Sigmoid colon (tissue), 7 donors: Measurements from ENCODE around the gene CDH23. TPM values are rescaled to one million over a fixed set of nuclear protein-coding genes. Genes with fewer than 3 reads are reported as not detected.
A peak's percentile ranks its signal among the peaks of the same experiment; 100 is the strongest.

Source experiments
- DNase-seq: peaks from one replicate; pipeline ENCODE4 v3.0.0-alpha.2; 2019
- H3K27ac ChIP-seq, 4 donors: fragments of 200-600 bp; sonication (generic); one replicate each; pipeline ENCODE4 v1.5.1; 2016 to 2019; ENCODE audit warnings: mild to moderate bottlenecking in 1 of 4
- H3K27me3 ChIP-seq, 3 donors: fragments of 200-600 bp; sonication (generic); one replicate each; pipeline ENCODE4 v1.5.1; 2019; ENCODE audit warnings: mild to moderate bottlenecking in 1 of 3
- H3K36me3 ChIP-seq, 4 donors: fragments of 200-600 bp; sonication (generic); one replicate each; pipeline ENCODE4 v1.5.1; 2016 to 2019
- H3K4me1 ChIP-seq, 4 donors: fragments of 200-600 bp; sonication (generic); one replicate each; pipeline ENCODE4 v1.5.1; 2017 to 2019
- H3K4me3 ChIP-seq, 4 donors: fragments of 200-600 bp; sonication (generic); one replicate each; pipeline ENCODE4 v1.5.1; 2017 to 2019; ENCODE audit warnings: mild to moderate bottlenecking in 2 of 4, moderate library complexity in 1 of 4
- H3K9me3 ChIP-seq, 4 donors: fragments of 200-600 bp in 3 of 4; sonication (generic) in 3 of 4; one replicate each; pipeline versions ENCODE4 v1.5.1 to v1.6.1; 2013 to 2019
- EP300 ChIP-seq, 4 donors: sonication (generic); formaldehyde crosslinking; IDR thresholded peaks; one replicate each; pipeline ENCODE4 v1.6.1; 2017; ENCODE audit warnings: antibody characterized with exemption in 4 of 4
- POLR2A ChIP-seq, 2 donors: fragments of 450-650 bp; IDR thresholded peaks; one replicate each; pipeline ENCODE4 v1.6.1; 2016; ENCODE audit warnings: antibody characterized with exemption in 2 of 2, mild to moderate bottlenecking in 2 of 2, moderate library complexity in 2 of 2
- POLR2AphosphoS5 ChIP-seq, 4 donors: sonication (generic); formaldehyde crosslinking; IDR thresholded peaks; one replicate each; pipeline ENCODE4 v1.6.1; 2017; ENCODE audit warnings: antibody characterized with exemption in 4 of 4
- WGBS, 2 donors: extraction: QIAGEN DNeasy Blood & Tissue Kit; methylation state at CpG; one replicate each; pipeline ENCODE4 v1.1.7; 2013; 5-methylcytosine and 5-hydroxymethylcytosine counted together
- intact Hi-C: fragments of 100-400 bp; cut with DNase I; formaldehyde crosslinking; loops from one replicate; pipeline ENCODE4 v1.15.1; 2023
- polyA plus RNA-seq, 3 donors: library from polyadenylated mRNA; stranded (reverse); fragments of 200-250 nt; gene quantifications; one replicate each; pipeline ENCODE4 v1.2.3, GENCODE V29; 2013
- total RNA-seq, 4 donors: library from RNA; depleted of rRNA; stranded (reverse); fragments of >200 nt; gene quantifications; one replicate each; pipeline ENCODE4 v1.1.0, GENCODE V29; 2016
- TF ChIP-seq, protein P1 (sequence below), 4 experiments: fragments of 450-650 bp in 3 of 4; fragments of 200-600 bp in 1 of 4; IDR thresholded peaks; one replicate each; pipeline ENCODE4 v1.5.1; 2016 to 2019; ENCODE audit warnings: antibody characterized with exemption in 4 of 4, mild to moderate bottlenecking in 3 of 4, moderate library complexity in 2 of 4
- donor health status: healthy with polysubstance abuse.
- donor health status: Bipolar disorder and iron deficiency.
- donor health status: healthy.

Gene CDH23
- total and polyA plus RNA-seq, 7 donors, result 1.5 to 7.2 (median 3.0) TPM

DNA sequence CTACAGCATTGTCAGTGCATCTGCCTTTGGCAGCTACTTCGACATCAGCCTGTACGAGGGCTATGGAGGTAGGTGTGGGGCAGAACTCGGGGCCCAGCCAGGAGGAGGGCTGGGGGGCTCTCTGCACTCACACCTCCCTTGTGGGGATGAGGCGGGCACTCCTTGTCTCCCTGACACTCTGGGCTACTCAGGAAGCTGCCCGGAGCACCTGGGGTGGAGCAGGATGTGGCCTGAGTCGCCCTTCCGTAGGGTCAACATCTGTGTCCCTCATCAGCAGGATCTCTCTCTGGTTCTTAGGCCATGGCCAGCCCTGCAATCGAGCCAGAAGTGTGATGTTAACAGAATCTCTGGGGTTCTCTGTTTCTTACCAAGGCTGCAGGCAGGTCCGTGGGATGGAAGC lies 282.7 kb downstream of the CDH23 start:
- H3K4me1 ChIP-seq, result no peaks in the 10 kb centered on the region
- TF ChIP-seq POLR2A (IDR thresholded peaks at IDR 0.05) (no peak), POLR2AphosphoS5 (IDR thresholded peaks at IDR 0.05) (no peak), EP300 (IDR thresholded peaks at IDR 0.05) (no peak)
- TF ChIP-seq, protein P1, sequence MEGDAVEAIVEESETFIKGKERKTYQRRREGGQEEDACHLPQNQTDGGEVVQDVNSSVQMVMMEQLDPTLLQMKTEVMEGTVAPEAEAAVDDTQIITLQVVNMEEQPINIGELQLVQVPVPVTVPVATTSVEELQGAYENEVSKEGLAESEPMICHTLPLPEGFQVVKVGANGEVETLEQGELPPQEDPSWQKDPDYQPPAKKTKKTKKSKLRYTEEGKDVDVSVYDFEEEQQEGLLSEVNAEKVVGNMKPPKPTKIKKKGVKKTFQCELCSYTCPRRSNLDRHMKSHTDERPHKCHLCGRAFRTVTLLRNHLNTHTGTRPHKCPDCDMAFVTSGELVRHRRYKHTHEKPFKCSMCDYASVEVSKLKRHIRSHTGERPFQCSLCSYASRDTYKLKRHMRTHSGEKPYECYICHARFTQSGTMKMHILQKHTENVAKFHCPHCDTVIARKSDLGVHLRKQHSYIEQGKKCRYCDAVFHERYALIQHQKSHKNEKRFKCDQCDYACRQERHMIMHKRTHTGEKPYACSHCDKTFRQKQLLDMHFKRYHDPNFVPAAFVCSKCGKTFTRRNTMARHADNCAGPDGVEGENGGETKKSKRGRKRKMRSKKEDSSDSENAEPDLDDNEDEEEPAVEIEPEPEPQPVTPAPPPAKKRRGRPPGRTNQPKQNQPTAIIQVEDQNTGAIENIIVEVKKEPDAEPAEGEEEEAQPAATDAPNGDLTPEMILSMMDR (IDR thresholded peaks at IDR 0.05), result no peak
- no peak for DNase-seq
- WGBS, 2 donors, result 86 to 87% methylated on average over 9 of the region's 9 CpGs
- H3K27me3 ChIP-seq, result no peaks in the 10 kb centered on the region
- H3K36me3 ChIP-seq, result no peaks in the 10 kb centered on the region
- no peak overlapping the region for H3K4me3 ChIP-seq
- intact Hi-C loops, result no loop called here
- H3K9me3 ChIP-seq, result no peaks in the 10 kb centered on the region
- no peak overlapping the region for H3K27ac ChIP-seq

GRCh38 chr10:71681977-71682376 lies 285.3 kb downstream of the CDH23 start:
- intact Hi-C loops, result no loop called here
- no peaks in the 10 kb centered on the region for H3K27me3 ChIP-seq
- WGBS, 2 donors, result 89 to 90% methylated on average over 5 of the region's 5 CpGs
- H3K4me1 ChIP-seq, result no peaks in the 10 kb centered on the region
- H3K27ac ChIP-seq, result no peak overlapping the region
- DNase-seq, result no peak
- no peaks in the 10 kb centered on the region for H3K36me3 ChIP-seq
- H3K4me3 ChIP-seq, result no peak overlapping the region
- no peaks in the 10 kb centered on the region for H3K9me3 ChIP-seq
- TF ChIP-seq POLR2A (IDR thresholded peaks at IDR 0.05) (no peak), EP300 (IDR thresholded peaks at IDR 0.05) (no peak), POLR2AphosphoS5 (IDR thresholded peaks at IDR 0.05) (no peak)
- TF ChIP-seq, protein P1 (IDR thresholded peaks at IDR 0.05), result no peak

DNA sequence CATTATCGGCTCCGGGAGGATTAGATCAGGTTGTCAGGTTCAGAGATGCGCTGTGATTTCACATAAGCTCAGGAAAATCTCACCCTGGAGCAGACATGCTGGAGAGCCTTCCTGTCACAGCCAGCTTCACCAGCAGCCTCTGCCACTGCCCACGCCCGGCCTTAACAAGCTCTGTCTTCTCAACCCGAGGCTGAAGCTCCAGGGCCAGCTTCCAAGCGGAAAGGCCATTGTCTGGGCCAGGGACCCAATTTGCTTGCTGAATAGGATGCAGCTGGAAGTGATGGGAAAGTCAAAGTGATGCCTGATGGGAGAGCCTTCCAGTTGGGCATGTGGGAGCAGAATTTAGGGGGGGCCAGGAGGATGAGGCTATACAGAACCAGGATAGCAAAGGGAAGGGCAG lies 286.6 kb downstream of the CDH23 start:
- H3K36me3 ChIP-seq, result no peaks in the 10 kb centered on the region
- no peak for DNase-seq
- no peaks in the 10 kb centered on the region for H3K27me3 ChIP-seq
- no peak overlapping the region for H3K27ac ChIP-seq
- WGBS, 2 donors, result 81 to 87% methylated on average over 7 of the region's 7 CpGs
- intact Hi-C loops, result no loop called here
- H3K4me3 ChIP-seq, result no peak overlapping the region
- TF ChIP-seq EP300 (IDR thresholded peaks at IDR 0.05) (no peak), POLR2AphosphoS5 (IDR thresholded peaks at IDR 0.05) (no peak), POLR2A (IDR thresholded peaks at IDR 0.05) (no peak)
- TF ChIP-seq, protein P1 (IDR thresholded peaks at IDR 0.05), result no peak
- no peaks in the 10 kb centered on the region for H3K9me3 ChIP-seq
- H3K4me1 ChIP-seq, result no peaks in the 10 kb centered on the region

- TF ChIP-seq, protein P1 (IDR thresholded peaks at IDR 0.05), result peak in 1 of 4 experiments; percentile 12
- no peak for TF ChIP-seq EP300 (IDR thresholded peaks at IDR 0.05)
- Histone ChIP-seq H3K36me3 (no peaks in the 10 kb centered on the region), H3K27ac (no peak overlapping the region), H3K27me3 (no peaks in the 10 kb centered on the region), H3K4me3 (no peak overlapping the region), H3K9me3 (no peaks in the 10 kb centered on the region), H3K4me1 (no peaks in the 10 kb centered on the region)
- DNase-seq, result no peak
- intact Hi-C loops, result no loop called here
- WGBS, 2 donors, result 49 to 75% methylated on average over 7 of the region's 7 CpGs
Measured at GRCh38 chr10:71684356-71685173, 287.8 kb downstream of the CDH23 start.
